WERI-Rb-1 (cell line): ENCODE measurements around the gene PRXL2A.

Experiments
- DNase-seq: peaks from one replicate; pipeline ENCODE4 v3.0.0-alpha.2; 2020
- H3K27ac ChIP-seq: fragments of 250-450 bp; sonication (Bioruptor Pico); 2 replicates; pipeline ENCODE4 v1.5.1; 2020; ENCODE audit warnings: mild to moderate bottlenecking, moderate library complexity
- H3K27me3 ChIP-seq: fragments of 250-450 bp; sonication (Bioruptor Pico); 2 replicates; pipeline ENCODE4 v1.5.1; 2021; ENCODE audit warnings: mild to moderate bottlenecking, low read depth, moderate library complexity; ENCODE audit not compliant: insufficient read depth, severe bottlenecking
- H3K36me3 ChIP-seq: fragments of 250-450 bp; sonication (Bioruptor Pico); 2 replicates; pipeline ENCODE4 v1.5.1; 2020; ENCODE audit warnings: mild to moderate bottlenecking, moderate library complexity
- H3K4me3 ChIP-seq: 2 replicates; pipeline ENCODE4 v1.5.1; 2011; ENCODE audit warnings: low read depth, mild to moderate bottlenecking, control low read depth, low read length
- H3K9me3 ChIP-seq: fragments of 250-450 bp; sonication (Bioruptor Pico); 2 replicates; pipeline ENCODE4 v1.5.1; 2021; ENCODE audit warnings: mild to moderate bottlenecking, moderate library complexity; ENCODE audit not compliant: severe bottlenecking
- TF ChIP-seq, protein P1 (sequence below): IDR thresholded peaks from 2 replicates; pipeline ENCODE4 v1.5.1; 2011; ENCODE audit warnings: low read depth, mild to moderate bottlenecking, control low read depth, inconsistent platforms, low read length

The PRXL2A gene

DNA sequence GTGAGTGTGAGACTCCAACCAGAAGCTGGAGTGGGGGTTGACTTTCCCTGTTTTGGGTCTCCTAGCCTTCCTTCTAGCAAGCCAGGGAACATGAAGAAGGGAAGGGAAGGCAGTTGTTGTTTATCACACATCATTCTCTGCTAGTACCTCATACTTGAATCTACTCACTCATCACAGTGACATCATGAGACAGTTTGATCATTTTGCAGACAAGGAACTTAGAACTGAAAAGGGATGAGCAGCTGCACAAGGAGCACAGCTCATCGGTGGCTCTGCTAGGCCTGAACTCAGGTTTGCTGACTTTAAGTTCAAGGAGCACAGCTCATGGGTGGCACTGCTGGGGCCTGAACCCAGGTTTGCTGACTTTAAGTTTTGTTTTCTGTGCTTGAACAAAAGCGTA lies 19.2 kb downstream of the PRXL2A start:
- no peak overlapping the region for H3K27ac ChIP-seq
- TF ChIP-seq, protein P1, sequence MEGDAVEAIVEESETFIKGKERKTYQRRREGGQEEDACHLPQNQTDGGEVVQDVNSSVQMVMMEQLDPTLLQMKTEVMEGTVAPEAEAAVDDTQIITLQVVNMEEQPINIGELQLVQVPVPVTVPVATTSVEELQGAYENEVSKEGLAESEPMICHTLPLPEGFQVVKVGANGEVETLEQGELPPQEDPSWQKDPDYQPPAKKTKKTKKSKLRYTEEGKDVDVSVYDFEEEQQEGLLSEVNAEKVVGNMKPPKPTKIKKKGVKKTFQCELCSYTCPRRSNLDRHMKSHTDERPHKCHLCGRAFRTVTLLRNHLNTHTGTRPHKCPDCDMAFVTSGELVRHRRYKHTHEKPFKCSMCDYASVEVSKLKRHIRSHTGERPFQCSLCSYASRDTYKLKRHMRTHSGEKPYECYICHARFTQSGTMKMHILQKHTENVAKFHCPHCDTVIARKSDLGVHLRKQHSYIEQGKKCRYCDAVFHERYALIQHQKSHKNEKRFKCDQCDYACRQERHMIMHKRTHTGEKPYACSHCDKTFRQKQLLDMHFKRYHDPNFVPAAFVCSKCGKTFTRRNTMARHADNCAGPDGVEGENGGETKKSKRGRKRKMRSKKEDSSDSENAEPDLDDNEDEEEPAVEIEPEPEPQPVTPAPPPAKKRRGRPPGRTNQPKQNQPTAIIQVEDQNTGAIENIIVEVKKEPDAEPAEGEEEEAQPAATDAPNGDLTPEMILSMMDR = no peak
- no peaks in the 10 kb centered on the region for H3K9me3 ChIP-seq
- no peak for DNase-seq
- peaks cover 88% of the 10 kb centered on the region for H3K36me3 ChIP-seq
- H3K4me3 ChIP-seq = no peak overlapping the region
- no peaks in the 10 kb centered on the region for H3K27me3 ChIP-seq

DNA sequence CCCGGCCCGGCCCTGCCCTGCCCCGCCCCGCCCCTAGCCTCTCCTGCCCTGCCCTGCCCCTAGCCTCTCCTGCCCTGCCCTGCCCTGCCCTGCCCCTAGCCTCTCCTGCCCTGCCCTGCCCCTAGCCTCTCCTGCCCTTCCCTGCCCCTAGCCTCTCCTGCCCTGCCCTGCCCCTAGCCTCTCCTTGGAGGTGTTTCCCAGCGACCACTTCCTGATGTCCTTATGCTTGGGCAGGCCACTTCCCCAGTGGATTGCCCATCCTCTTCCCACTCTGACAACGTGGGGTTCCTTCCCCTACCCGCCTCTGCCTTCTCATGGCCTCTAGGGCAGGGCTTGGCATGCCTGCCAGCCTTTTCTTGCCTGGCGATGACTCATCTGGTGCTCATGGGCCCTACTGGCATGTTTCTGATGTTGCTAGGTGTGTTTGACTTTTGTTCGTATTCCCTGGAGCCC lies 21.2 kb downstream of the PRXL2A start:
- Histone ChIP-seq H3K27ac (no peak overlapping the region), H3K27me3 (no peaks in the 10 kb centered on the region), H3K9me3 (no peaks in the 10 kb centered on the region), H3K36me3 (peaks cover 83% of the 10 kb centered on the region), H3K4me3 (no peak overlapping the region)
- TF ChIP-seq, protein P1 = no peak
- DNase-seq = no peak

DNA sequence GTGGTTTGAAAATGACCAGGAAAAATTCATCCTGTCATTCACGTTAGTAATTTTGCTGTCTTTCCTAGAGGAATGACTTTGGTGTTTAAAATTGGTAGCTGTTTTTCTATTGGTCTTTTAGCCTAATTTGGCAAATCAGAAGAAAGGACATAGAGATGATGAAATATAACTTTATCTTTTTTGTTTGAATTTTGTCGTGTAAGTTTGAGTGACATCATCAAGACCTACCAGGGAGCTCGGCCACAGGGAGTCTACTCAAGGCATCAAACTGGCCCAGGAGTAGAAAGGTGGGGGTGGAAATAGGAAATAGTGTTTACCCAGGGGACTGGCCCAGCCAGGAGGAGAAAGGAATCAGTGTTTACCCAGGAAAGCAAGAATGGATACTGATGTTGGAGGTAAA lies 24.8 kb downstream of the PRXL2A start:
- H3K27me3 ChIP-seq = no peaks in the 10 kb centered on the region
- DNase-seq = no peak
- H3K27ac ChIP-seq = no peak overlapping the region
- TF ChIP-seq, protein P1 = no peak
- H3K4me3 ChIP-seq = no peak overlapping the region
- H3K36me3 ChIP-seq = peaks cover 52% of the 10 kb centered on the region
- H3K9me3 ChIP-seq = no peaks in the 10 kb centered on the region

DNA sequence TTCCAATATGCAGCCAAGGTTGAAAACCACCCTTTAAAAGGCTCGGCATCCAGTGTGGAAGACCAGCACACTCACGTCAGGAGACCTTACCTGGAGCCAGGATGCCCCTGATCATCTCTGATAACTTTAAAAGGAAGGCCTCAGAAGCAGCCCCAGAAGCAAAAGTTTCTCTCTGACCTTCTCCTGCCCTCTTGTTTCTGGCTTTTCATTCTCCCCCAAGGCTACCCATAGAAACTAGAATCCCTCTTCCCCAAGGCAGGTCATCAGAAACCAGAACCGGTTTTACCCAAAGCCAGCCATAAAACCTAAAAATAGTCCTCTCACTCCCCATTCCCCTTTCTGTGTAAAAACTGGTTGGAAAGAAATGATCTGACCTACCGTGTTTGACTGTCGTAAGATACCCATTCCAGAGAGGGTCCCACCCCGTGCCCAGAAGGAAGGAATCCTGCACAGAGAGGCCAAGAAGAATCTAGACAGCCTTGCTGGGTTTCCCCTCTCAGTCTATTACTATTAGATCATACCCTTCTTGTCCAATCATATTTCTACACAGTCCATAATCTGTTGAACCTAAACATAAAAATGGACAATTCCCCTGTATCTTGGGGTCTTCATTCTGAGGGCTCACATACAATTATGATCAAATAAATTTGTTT lies 28.2 kb downstream of the PRXL2A start:
- no peak for DNase-seq
- H3K27ac ChIP-seq = no peak overlapping the region
- H3K27me3 ChIP-seq = no peaks in the 10 kb centered on the region
- H3K9me3 ChIP-seq = no peaks in the 10 kb centered on the region
- H3K4me3 ChIP-seq = no peak overlapping the region
- TF ChIP-seq, protein P1 = no peak
- H3K36me3 ChIP-seq = peaks cover 23% of the 10 kb centered on the region

DNA sequence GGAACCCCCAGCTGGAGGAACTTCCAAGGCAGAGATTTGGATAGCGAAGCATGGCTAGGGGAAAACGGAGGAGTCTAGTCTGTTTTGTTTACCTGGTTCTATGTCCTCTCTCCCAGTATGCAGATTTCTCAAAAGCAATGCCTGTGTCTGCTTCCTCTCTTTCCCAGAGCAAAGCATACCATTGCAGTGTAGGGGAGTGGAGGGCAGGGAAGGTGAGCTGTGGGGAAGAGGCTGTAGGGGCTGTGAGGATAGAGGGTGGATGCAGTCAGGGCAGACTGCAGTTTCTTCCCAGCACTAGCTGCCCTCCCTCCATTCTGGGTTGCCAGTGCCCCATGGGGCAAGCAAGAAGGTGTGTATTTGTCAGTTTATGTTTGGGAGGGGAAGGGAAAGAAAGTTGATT lies 28.9 kb downstream of the PRXL2A start:
- no peaks in the 10 kb centered on the region for H3K9me3 ChIP-seq
- H3K36me3 ChIP-seq = peaks cover 17% of the 10 kb centered on the region
- no peak overlapping the region for H3K27ac ChIP-seq
- DNase-seq = no peak
- TF ChIP-seq, protein P1 = no peak
- H3K4me3 ChIP-seq = no peak overlapping the region
- H3K27me3 ChIP-seq = no peaks in the 10 kb centered on the region

DNA sequence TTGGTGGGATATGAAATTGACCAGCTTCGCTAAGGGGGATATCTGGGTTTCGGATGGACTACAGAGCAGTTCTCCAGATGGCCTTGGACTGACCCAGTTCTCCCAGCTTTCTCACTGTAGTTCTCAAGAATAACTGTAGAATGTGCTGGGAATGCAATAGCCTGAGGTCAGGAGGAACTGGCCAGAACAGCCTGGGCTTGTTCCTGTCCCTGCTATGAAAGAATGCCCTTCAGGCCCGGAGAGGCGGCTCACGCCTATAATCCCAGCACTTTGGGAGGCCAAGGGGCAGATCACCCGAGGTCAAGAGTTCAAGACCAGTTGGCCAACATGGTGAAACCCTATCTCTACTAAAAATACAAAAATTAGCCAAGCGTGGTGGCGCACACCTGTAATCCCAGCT lies 33.5 kb downstream of the PRXL2A start:
- no peaks in the 10 kb centered on the region for H3K36me3 ChIP-seq
- no peaks in the 10 kb centered on the region for H3K27me3 ChIP-seq
- DNase-seq = no peak
- no peak overlapping the region for H3K27ac ChIP-seq
- H3K9me3 ChIP-seq = no peaks in the 10 kb centered on the region
- TF ChIP-seq, protein P1 = no peak
- H3K4me3 ChIP-seq = no peak overlapping the region
